PC-9 (cell line): ENCODE data around the gene ISLR2.

Source experiments
- EZH2 ChIP-seq: fragments of 200-600 bp; sonication (generic); IDR thresholded peaks from 2 replicates; pipeline ENCODE4 v1.8.0; 2017; ENCODE audit warnings: antibody characterized with exemption, low read depth
- TF ChIP-seq, protein P1 (sequence below): fragments of 200-600 bp; sonication (generic); conservative IDR thresholded peaks from 2 replicates; pipeline ENCODE4 v1.6.1; 2017; ENCODE audit warnings: mixed run types, antibody characterized with exemption, mild to moderate bottlenecking, moderate library complexity

DNA sequence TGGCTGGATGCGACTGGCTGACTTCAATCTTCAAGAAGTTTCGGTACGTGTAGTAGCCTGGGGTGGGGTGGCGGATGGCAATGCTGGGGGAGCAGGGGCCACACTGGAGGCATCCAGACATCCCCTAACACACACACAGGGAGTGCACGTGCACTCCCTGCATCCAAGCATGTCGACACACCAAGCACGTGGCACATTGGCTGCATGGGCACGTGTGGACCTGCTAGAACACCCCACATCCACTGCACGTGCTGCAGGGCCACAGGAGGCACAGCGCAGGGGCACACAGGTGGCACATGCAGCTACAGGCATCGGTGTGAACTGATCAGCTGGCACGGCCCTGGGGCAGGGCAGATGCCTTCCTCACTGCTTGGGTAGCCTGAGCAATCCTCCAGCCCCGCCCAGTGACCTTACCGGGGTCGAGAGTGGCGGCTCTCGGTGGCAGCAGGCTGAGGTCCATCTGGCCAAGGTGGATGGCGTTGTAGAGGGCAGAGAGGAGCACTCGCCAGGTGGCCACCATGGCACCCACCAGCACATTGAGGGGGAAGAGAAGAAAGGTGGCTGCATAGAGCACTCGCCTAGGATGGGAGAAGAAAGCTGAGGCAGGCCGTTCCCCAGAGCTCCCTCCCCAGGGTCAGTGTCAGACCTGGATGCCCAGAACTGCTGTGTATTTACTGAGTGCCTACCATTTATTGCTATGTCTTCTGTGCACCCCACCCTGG lies 50.7 kb downstream of the ISLR2 start:
- TF ChIP-seq, protein P1, sequence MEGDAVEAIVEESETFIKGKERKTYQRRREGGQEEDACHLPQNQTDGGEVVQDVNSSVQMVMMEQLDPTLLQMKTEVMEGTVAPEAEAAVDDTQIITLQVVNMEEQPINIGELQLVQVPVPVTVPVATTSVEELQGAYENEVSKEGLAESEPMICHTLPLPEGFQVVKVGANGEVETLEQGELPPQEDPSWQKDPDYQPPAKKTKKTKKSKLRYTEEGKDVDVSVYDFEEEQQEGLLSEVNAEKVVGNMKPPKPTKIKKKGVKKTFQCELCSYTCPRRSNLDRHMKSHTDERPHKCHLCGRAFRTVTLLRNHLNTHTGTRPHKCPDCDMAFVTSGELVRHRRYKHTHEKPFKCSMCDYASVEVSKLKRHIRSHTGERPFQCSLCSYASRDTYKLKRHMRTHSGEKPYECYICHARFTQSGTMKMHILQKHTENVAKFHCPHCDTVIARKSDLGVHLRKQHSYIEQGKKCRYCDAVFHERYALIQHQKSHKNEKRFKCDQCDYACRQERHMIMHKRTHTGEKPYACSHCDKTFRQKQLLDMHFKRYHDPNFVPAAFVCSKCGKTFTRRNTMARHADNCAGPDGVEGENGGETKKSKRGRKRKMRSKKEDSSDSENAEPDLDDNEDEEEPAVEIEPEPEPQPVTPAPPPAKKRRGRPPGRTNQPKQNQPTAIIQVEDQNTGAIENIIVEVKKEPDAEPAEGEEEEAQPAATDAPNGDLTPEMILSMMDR: no peak
- TF ChIP-seq EZH2: no peak
